Muscle layer of duodenum (tissue), 2 donors: ENCODE results near the gene SH3D19.

Experiments used
- H3K27ac ChIP-seq: one replicate; pipeline ENCODE4 v1.7.0; 2013; ENCODE audit warnings: mild to moderate bottlenecking, low read length
- H3K27me3 ChIP-seq: one replicate; pipeline ENCODE4 v1.7.0; 2013; ENCODE audit warnings: low read depth, mild to moderate bottlenecking, control low read depth, low read length
- H3K36me3 ChIP-seq, 2 donors: one replicate each; pipeline ENCODE4 v1.7.0; 2013; ENCODE audit warnings: low read length in 2 of 2, control low read depth in 1 of 2, mild to moderate bottlenecking in 1 of 2; ENCODE audit not compliant: insufficient read depth in 2 of 2, control insufficient read depth in 1 of 2
- H3K4me1 ChIP-seq, 2 donors: one replicate each; pipeline ENCODE4 v1.7.0; 2013; ENCODE audit warnings: low read length in 2 of 2, mild to moderate bottlenecking in 2 of 2, control low read depth in 1 of 2, moderate library complexity in 1 of 2; ENCODE audit not compliant: insufficient read depth in 2 of 2, control insufficient read depth in 1 of 2
- H3K4me3 ChIP-seq, 2 donors: one replicate each; pipeline ENCODE4 v1.7.0; 2013; ENCODE audit warnings: low read length in 2 of 2, low read depth in 1 of 2, mild to moderate bottlenecking in 1 of 2
- H3K9me3 ChIP-seq, 2 donors: one replicate each; pipeline ENCODE4 v1.7.0; 2013; ENCODE audit warnings: low read length in 2 of 2, control low read depth in 1 of 2, mild to moderate bottlenecking in 1 of 2; ENCODE audit not compliant: control insufficient read depth in 1 of 2
- donor health status: healthy.

The SH3D19 gene

GRCh38 chr4:151163855-151164254, 161.6 kb downstream of the SH3D19 start:
- no peak overlapping the region for H3K27ac ChIP-seq

GRCh38 chr4:151158979-151159378, 166.4 kb downstream of the SH3D19 start:
- Histone ChIP-seq H3K4me3 (no peak overlapping the region), H3K9me3 (no peaks in the 10 kb centered on the region), H3K36me3 (peaks cover 0 to 14% of the 10 kb centered on the region in 2 donors), H3K4me1 (peaks cover 0 to under 1% of the 10 kb centered on the region in 2 donors), H3K27ac (no peak overlapping the region), H3K27me3 (no peaks in the 10 kb centered on the region)

More at GRCh38 chr4:151163855-151164254, 161.6 kb downstream of the SH3D19 start:
- Histone ChIP-seq H3K36me3 (peaks cover 0 to 9% of the 10 kb centered on the region in 2 donors), H3K4me1 (peaks cover 0 to 13% of the 10 kb centered on the region in 2 donors), H3K27me3 (no peaks in the 10 kb centered on the region), H3K4me3 (no peak overlapping the region), H3K9me3 (no peaks in the 10 kb centered on the region)

DNA sequence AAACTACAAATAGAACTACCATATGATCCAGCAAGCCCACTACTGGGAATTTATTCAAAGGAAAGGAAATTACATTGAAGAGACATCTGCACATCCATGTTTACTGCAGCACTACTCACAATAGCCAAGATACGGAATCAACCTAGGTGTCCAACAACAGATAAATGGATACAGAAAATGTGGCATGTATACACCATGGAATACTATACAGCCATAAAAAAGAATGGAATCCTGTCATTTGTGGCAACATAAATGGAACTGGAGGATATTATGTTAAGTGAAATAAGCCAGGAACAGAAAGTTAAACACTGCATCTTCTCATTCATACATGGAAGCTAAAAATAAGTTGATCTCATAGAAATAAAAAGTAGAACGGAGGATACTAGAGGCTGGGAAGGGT, 167.9 kb downstream of the SH3D19 start:
- peaks cover 0 to 14% of the 10 kb centered on the region in 2 donors for H3K36me3 ChIP-seq
- no peak overlapping the region for H3K4me3 ChIP-seq
- no peak overlapping the region for H3K27ac ChIP-seq
- peaks cover 0 to 6% of the 10 kb centered on the region in 2 donors for H3K4me1 ChIP-seq
- H3K9me3 ChIP-seq = no peaks in the 10 kb centered on the region
- H3K27me3 ChIP-seq = no peaks in the 10 kb centered on the region

DNA sequence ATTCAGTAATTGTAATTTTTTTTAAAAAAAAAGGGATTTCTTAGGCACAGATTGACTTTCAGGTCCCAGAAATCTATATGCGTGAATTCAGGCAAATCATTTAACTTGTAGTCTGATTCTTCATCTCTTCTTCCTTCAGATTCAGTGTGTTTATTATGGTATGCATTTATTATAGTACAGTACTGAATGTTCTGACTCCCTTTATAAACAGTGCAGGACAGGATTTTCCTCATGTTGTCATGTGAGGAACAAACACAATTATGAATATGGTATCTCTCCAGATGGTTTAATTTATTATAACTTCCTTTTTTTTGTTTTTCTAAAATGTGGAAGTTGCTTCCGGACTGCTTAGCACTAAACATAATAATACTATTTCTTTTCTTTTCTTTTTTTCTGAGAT, 171.8 kb downstream of the SH3D19 start:
- peaks cover 0 to 12% of the 10 kb centered on the region in 2 donors for H3K4me1 ChIP-seq
- H3K36me3 ChIP-seq = peaks cover 5 to 13% of the 10 kb centered on the region in 2 donors
- no peaks in the 10 kb centered on the region for H3K27me3 ChIP-seq
- no peak overlapping the region for H3K27ac ChIP-seq
- no peak overlapping the region for H3K4me3 ChIP-seq
- H3K9me3 ChIP-seq = no peaks in the 10 kb centered on the region

GRCh38 chr4:151152028-151152427, 173.4 kb downstream of the SH3D19 start:
- H3K4me3 ChIP-seq = no peak overlapping the region
- H3K36me3 ChIP-seq = peaks cover 15 to 23% of the 10 kb centered on the region in 2 donors
- no peaks in the 10 kb centered on the region for H3K9me3 ChIP-seq
- H3K27ac ChIP-seq = no peak overlapping the region
- no peaks in the 10 kb centered on the region for H3K27me3 ChIP-seq
- peaks cover 0 to 12% of the 10 kb centered on the region in 2 donors for H3K4me1 ChIP-seq

GRCh38 chr4:151150821-151151580, 174.4 kb downstream of the SH3D19 start:
- peaks cover 0 to 12% of the 10 kb centered on the region in 2 donors for H3K4me1 ChIP-seq
- H3K27me3 ChIP-seq = no peaks in the 10 kb centered on the region
- H3K9me3 ChIP-seq = no peaks in the 10 kb centered on the region
- H3K27ac ChIP-seq = no peak overlapping the region
- H3K36me3 ChIP-seq = peaks cover 15 to 26% of the 10 kb centered on the region in 2 donors
- no peak overlapping the region for H3K4me3 ChIP-seq

GRCh38 chr4:151148261-151148660, 177.1 kb downstream of the SH3D19 start:
- Histone ChIP-seq H3K36me3 (peaks cover 26 to 36% of the 10 kb centered on the region in 2 donors), H3K4me3 (no peak overlapping the region), H3K27ac (no peak overlapping the region), H3K27me3 (no peaks in the 10 kb centered on the region), H3K9me3 (no peaks in the 10 kb centered on the region), H3K4me1 (peaks cover 0 to 8% of the 10 kb centered on the region in 2 donors)

GRCh38 chr4:151147000-151147399, 178.4 kb downstream of the SH3D19 start:
- no peaks in the 10 kb centered on the region for H3K27me3 ChIP-seq
- H3K4me3 ChIP-seq = no peak overlapping the region
- H3K36me3 ChIP-seq = peaks cover 34 to 41% of the 10 kb centered on the region in 2 donors
- H3K9me3 ChIP-seq = no peaks in the 10 kb centered on the region
- H3K4me1 ChIP-seq = peaks cover 0 to 2% of the 10 kb centered on the region in 2 donors
- H3K27ac ChIP-seq = no peak overlapping the region

DNA sequence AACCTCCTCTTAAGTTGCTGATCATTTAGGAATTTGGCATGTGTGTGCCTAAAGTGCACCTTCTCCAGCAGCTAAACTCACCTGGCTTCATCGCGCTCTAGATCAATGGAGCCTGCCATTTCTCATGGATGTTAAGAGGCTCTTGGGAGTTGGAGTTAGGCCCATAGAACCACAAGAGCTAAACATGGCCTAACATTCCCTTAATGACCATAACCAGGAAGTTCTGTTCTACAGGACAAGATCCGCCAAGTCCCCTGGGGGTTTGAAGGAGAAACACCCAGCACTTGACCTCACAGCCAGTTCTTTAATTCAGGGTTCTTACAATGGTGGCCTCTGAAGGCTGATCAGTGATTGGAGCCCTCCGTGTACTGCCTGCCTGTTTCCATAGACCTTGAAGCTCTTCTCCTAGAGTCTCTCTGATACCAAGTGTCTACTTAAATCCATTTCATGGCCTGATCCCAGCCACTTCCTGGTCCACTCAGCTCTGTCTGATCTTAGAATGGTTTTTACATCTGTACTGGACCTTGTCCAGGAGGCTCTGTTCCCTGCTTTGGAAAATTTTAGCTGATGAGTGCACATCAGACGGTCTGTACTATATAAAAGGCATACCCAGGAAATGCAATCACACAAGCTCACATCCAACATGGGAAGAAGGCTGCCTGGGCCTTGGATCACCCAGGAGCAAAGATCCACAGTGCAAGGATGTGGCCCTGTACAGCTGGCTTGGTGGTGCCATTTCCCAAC, 180.9 kb downstream of the SH3D19 start:
- Histone ChIP-seq H3K27ac (no peak overlapping the region), H3K9me3 (no peaks in the 10 kb centered on the region), H3K4me1 (no peaks in the 10 kb centered on the region), H3K4me3 (no peak overlapping the region), H3K36me3 (peaks cover 46 to 49% of the 10 kb centered on the region in 2 donors), H3K27me3 (no peaks in the 10 kb centered on the region)

DNA sequence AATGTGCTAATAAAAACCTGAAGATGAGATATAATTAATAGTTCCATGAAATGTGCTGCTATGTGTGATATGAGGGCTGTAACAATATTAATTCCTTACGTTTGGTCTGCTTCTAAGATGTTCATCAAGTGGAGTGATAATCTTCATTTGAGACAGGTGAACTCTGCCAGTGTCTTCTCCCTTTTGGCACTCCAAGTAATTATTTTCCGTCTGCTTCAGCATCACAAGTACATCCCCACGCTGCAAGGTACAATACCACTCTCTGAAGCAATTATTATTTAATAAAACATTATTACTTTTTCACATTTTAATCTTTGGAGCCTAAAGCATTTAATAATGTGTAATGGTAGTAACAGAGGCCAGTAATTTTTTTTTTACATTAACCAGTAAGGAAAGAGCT, 181.6 kb downstream of the SH3D19 start:
- Histone ChIP-seq H3K4me3 (no peak overlapping the region), H3K27me3 (no peaks in the 10 kb centered on the region), H3K36me3 (peaks cover 44 to 49% of the 10 kb centered on the region in 2 donors), H3K4me1 (no peaks in the 10 kb centered on the region), H3K9me3 (no peaks in the 10 kb centered on the region), H3K27ac (no peak overlapping the region)

DNA sequence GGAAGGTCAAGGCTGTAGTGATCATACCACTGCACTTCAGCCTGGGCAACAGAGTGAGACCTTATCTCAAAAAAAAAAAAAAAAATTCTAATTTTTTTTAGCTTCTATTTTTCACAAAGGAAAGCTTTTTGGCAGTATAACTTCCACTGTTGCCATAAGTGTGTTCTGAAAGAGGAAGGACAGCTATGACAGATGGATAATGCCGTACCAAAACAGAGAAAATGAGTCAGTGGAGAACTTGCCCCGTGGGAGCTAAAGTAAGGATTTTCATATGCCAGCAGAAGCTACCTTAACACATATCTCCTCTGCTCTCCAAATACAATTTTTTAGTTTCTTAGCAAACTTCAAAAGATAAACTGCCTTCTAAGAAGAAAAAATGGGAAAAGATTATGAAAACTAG, 182.2 kb downstream of the SH3D19 start:
- no peak overlapping the region for H3K4me3 ChIP-seq
- peaks cover 41 to 45% of the 10 kb centered on the region in 2 donors for H3K36me3 ChIP-seq
- H3K27ac ChIP-seq = no peak overlapping the region
- H3K9me3 ChIP-seq = no peaks in the 10 kb centered on the region
- H3K4me1 ChIP-seq = no peaks in the 10 kb centered on the region
- no peaks in the 10 kb centered on the region for H3K27me3 ChIP-seq
